Loucy (cell line): ENCODE measurements around the gene TTI1.

ENCODE experiments used
- H2AFZ ChIP-seq: fragments of 200-600 bp; sonication (generic); 2 replicates; pipeline ENCODE4 v1.6.0; 2016; ENCODE audit warnings: antibody characterized with exemption, mild to moderate bottlenecking, low read length, moderate library complexity
- H3F3A ChIP-seq: fragments of 200-600 bp; 2 replicates; pipeline ENCODE4 v1.6.0; 2016; ENCODE audit warnings: antibody characterized with exemption, low read depth, mild to moderate bottlenecking
- H3K27me3 ChIP-seq: fragments of 200-600 bp; sonication (generic); 2 replicates; pipeline ENCODE4 v1.6.1; 2014; ENCODE audit warnings: low read length, mild to moderate bottlenecking; ENCODE audit not compliant: insufficient read depth, poor library complexity, severe bottlenecking
- H3K36me3 ChIP-seq: fragments of 200-600 bp; sonication (generic); 2 replicates; pipeline ENCODE4 v1.6.1; 2016; ENCODE audit warnings: low read length; ENCODE audit not compliant: insufficient read depth
- H3K4me1 ChIP-seq: fragments of 200-600 bp; sonication (generic); 2 replicates; pipeline ENCODE4 v1.5.1; 2014; ENCODE audit warnings: low read length, mild to moderate bottlenecking; ENCODE audit not compliant: insufficient read depth, poor library complexity, severe bottlenecking
- H3K4me2 ChIP-seq: fragments of 200-600 bp; sonication (generic); 2 replicates; pipeline ENCODE4 v1.6.0; 2014; ENCODE audit warnings: antibody characterized with exemption, low read length, low read depth, mild to moderate bottlenecking; ENCODE audit not compliant: poor library complexity, severe bottlenecking
- H3K4me3 ChIP-seq: fragments of 200-600 bp; sonication (generic); 2 replicates; pipeline ENCODE4 v1.5.1; 2014; ENCODE audit warnings: low read length, mild to moderate bottlenecking, mixed read lengths; ENCODE audit not compliant: poor library complexity, severe bottlenecking
- H3K79me2 ChIP-seq: fragments of 200-600 bp; sonication (generic); 2 replicates; pipeline ENCODE4 v1.6.1; 2014; ENCODE audit warnings: low read length; ENCODE audit not compliant: insufficient read depth
- H3K9ac ChIP-seq: fragments of 200-600 bp; sonication (generic); 2 replicates; pipeline ENCODE4 v1.6.0; 2014; ENCODE audit warnings: mild to moderate bottlenecking, low read depth, low read length, moderate library complexity; ENCODE audit not compliant: poor library complexity, severe bottlenecking
- H3K9me2 ChIP-seq: fragments of 200-600 bp; sonication (generic); replicated peaks from 2 replicates; pipeline ENCODE4 v1.6.1; 2016; ENCODE audit warnings: low read depth, low read length, mixed read lengths
- H3K9me3 ChIP-seq: fragments of 200-600 bp; sonication (generic); 2 replicates; pipeline ENCODE4 v1.6.1; 2014; ENCODE audit warnings: mild to moderate bottlenecking, antibody characterized with exemption, low read length, low read depth; ENCODE audit not compliant: insufficient read depth
- H4K20me1 ChIP-seq: fragments of 200-600 bp; sonication (generic); 2 replicates; pipeline ENCODE4 v1.6.0; 2014; ENCODE audit warnings: antibody characterized with exemption, low read length, mild to moderate bottlenecking; ENCODE audit not compliant: insufficient read depth, poor library complexity, severe bottlenecking
- CTCF ChIP-seq: fragments of 200-600 bp; sonication (generic); conservative IDR thresholded peaks from 2 replicates; pipeline ENCODE4 v1.5.1; 2014; ENCODE audit warnings: mild to moderate bottlenecking, antibody characterized with exemption, low read length
- EZH2phosphoT487 ChIP-seq: fragments of 200-600 bp; IDR thresholded peaks from 2 replicates; pipeline ENCODE4 v1.6.1; 2018; ENCODE audit warnings: antibody characterized with exemption, mild to moderate bottlenecking, moderate library complexity, borderline replicate concordance

TTI1 gene

GRCh38 chr20:37986044-37986858 is 47.0 kb downstream of the TTI1 start:
- no peaks in the 10 kb centered on the region for H3K9me2 ChIP-seq
- H3K4me2 ChIP-seq: no peak overlapping the region
- H3F3A ChIP-seq: no peaks in the 10 kb centered on the region
- TF ChIP-seq EZH2phosphoT487 (no peak), CTCF (no peak)
- no peaks in the 10 kb centered on the region for H3K79me2 ChIP-seq
- H3K9ac ChIP-seq: no peak overlapping the region
- peaks cover 20% of the 10 kb centered on the region for H3K36me3 ChIP-seq
- H3K4me3 ChIP-seq: no peak overlapping the region
- no peaks in the 10 kb centered on the region for H3K9me3 ChIP-seq
- H4K20me1 ChIP-seq: no peaks in the 10 kb centered on the region
- H3K27me3 ChIP-seq: no peaks in the 10 kb centered on the region
- peaks cover 20% of the 10 kb centered on the region for H3K4me1 ChIP-seq
- H2AFZ ChIP-seq: no peak overlapping the region

GRCh38 chr20:37984018-37984785 is 49.1 kb downstream of the TTI1 start:
- TF ChIP-seq CTCF (no peak), EZH2phosphoT487 (no peak)
- peaks cover 16% of the 10 kb centered on the region; the same call in 1 of the 2 replicates for H3K36me3 ChIP-seq

GRCh38 chr20:37983286-37983685 is 50.0 kb downstream of the TTI1 start:
- Histone ChIP-seq H3F3A (no peaks in the 10 kb centered on the region), H3K4me2 (no peak overlapping the region), H3K9me3 (no peaks in the 10 kb centered on the region), H3K4me3 (no peak overlapping the region), H4K20me1 (no peaks in the 10 kb centered on the region), H3K4me1 (no peaks in the 10 kb centered on the region), H3K36me3 (peaks cover 11% of the 10 kb centered on the region; the same call in 1 of the 2 replicates), H3K9me2 (no peaks in the 10 kb centered on the region), H2AFZ (no peak overlapping the region), H3K9ac (no peak overlapping the region), H3K27me3 (no peaks in the 10 kb centered on the region), H3K79me2 (no peaks in the 10 kb centered on the region)
- TF ChIP-seq CTCF (no peak), EZH2phosphoT487 (no peak)

More at GRCh38 chr20:37984018-37984785, 49.1 kb downstream of the TTI1 start:
- no peaks in the 10 kb centered on the region for H3K79me2 ChIP-seq
- H4K20me1 ChIP-seq: no peaks in the 10 kb centered on the region
- no peaks in the 10 kb centered on the region for H3F3A ChIP-seq
- H3K27me3 ChIP-seq: no peaks in the 10 kb centered on the region
- no peak overlapping the region for H2AFZ ChIP-seq
- H3K4me3 ChIP-seq: no peak overlapping the region
- no peak overlapping the region for H3K4me2 ChIP-seq
- no peaks in the 10 kb centered on the region for H3K9me2 ChIP-seq
- no peaks in the 10 kb centered on the region for H3K9me3 ChIP-seq
- no peaks in the 10 kb centered on the region for H3K4me1 ChIP-seq
- no peak overlapping the region for H3K9ac ChIP-seq
